Measurements from ENCODE around the gene SPRED2.

GRCh38 chr2:65296971-65297370 lies 135.4 kb downstream of the SPRED2 start:
- no peak for TF ChIP-seq TAF1 (IDR thresholded peaks at IDR 0.05; ENCODE audit: borderline replicate concordance, low read depth, low read length)
- no peak for TF ChIP-seq POLR2AphosphoS5 (IDR thresholded peaks at IDR 0.05; ENCODE audit: low read depth, low read length)
